ENCODE measurements around the gene CASZ1. TPM values are rescaled to one million over a fixed set of nuclear protein-coding genes. Genes with fewer than 3 reads are reported as not detected.

CASZ1 gene
- polyA plus RNA-seq, 2 of the 4 experiments (the other 2 are of a cell fraction), result 0.52 to 1.2 TPM

DNA sequence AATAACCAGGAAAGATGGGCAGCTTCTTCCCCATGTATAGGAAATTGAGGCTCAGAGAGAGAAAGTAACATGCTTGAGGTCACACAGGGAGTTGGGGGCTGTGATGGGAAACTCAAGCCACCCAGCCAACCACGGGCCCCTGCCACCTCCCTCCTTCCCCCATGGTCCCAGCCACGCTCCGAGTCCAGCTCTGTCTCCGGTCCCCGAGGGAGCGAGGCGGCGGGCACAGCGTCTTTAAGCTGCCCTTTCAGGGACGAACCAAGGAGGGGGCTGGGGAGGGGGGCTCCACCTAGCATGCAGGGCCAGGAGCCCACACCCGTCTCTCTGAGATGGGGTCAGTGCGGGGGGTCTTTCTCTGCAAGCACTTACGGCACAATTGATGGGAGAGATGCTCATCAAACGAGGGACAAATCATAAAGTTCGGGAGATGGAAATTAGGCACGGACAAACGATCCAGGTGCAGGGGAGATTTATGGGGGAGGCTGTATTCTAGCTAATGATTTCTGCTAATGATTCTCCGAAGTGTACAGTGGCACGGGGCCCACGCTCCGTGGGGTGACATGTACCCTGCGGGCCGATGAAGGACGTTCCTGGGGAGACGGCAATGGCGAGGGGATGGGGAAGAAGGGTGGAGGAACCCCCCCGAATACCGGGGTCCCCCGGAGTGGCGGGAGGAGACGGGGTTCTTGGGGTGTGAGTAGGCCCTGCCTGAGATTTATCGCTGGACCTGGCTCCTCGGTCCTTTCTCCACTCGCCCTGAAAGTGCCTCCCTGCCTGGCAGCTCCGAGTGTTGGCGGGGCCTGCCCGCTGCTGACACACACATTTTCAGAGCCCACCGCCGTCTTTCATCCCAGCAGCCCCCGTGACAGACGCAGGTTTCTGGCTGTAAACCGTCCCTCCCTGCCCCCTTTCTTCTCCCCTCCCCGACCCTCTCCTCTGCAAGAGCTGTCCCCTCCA lies 31.2 kb upstream of the CASZ1 start:
- 64% methylated on average over 32 of the region's 43 CpGs for WGBS (ENCODE audit: missing lambda C conversion rate)
- ChIA-PET CTCF (no interaction called here), POLR2A (no interaction called here)
- Histone ChIP-seq H3K4me1 (peaks cover 14% of the 10 kb centered on the region), H3K4me2 (no peak overlapping the region), H3K4me3 (no peak overlapping the region), H3K27ac (no peak overlapping the region), H3K9me3 (no peaks in the 10 kb centered on the region)
- ATAC-seq (no peak), DNase-seq (ENCODE audit: low read depth in 1 of 2, low spot score in 1 of 2) (no peak), FAIRE-seq (no peak)
- TF ChIP-seq, protein P1, sequence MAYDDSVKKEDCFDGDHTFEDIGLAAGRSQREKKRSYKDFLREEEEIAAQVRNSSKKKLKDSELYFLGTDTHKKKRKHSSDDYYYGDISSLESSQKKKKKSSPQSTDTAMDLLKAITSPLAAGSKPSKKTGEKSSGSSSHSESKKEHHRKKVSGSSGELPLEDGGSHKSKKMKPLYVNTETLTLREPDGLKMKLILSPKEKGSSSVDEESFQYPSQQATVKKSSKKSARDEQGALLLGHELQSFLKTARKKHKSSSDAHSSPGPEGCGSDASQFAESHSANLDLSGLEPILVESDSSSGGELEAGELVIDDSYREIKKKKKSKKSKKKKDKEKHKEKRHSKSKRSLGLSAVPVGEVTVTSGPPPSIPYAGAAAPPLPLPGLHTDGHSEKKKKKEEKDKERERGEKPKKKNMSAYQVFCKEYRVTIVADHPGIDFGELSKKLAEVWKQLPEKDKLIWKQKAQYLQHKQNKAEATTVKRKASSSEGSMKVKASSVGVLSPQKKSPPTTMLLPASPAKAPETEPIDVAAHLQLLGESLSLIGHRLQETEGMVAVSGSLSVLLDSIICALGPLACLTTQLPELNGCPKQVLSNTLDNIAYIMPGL (CRISPR knock-in tag; IDR thresholded peaks at IDR 0.05; ENCODE audit: borderline replicate concordance), result no peak
- TF ChIP-seq POLR2A (IDR thresholded peaks at IDR 0.05; ENCODE audit: low read length) (no peak), PHF8 (IDR thresholded peaks at IDR 0.05; ENCODE audit: borderline replicate concordance, low read depth) (no peak), ZSCAN20 (CRISPR knock-in tag; IDR thresholded peaks at IDR 0.05) (no peak), RFX5 (IDR thresholded peaks at IDR 0.05) (no peak), JUN (IDR thresholded peaks at IDR 0.05) (no peak)
- TF ChIP-seq, protein P2, sequence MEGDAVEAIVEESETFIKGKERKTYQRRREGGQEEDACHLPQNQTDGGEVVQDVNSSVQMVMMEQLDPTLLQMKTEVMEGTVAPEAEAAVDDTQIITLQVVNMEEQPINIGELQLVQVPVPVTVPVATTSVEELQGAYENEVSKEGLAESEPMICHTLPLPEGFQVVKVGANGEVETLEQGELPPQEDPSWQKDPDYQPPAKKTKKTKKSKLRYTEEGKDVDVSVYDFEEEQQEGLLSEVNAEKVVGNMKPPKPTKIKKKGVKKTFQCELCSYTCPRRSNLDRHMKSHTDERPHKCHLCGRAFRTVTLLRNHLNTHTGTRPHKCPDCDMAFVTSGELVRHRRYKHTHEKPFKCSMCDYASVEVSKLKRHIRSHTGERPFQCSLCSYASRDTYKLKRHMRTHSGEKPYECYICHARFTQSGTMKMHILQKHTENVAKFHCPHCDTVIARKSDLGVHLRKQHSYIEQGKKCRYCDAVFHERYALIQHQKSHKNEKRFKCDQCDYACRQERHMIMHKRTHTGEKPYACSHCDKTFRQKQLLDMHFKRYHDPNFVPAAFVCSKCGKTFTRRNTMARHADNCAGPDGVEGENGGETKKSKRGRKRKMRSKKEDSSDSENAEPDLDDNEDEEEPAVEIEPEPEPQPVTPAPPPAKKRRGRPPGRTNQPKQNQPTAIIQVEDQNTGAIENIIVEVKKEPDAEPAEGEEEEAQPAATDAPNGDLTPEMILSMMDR (IDR thresholded peaks at IDR 0.05), result no peak

DNA sequence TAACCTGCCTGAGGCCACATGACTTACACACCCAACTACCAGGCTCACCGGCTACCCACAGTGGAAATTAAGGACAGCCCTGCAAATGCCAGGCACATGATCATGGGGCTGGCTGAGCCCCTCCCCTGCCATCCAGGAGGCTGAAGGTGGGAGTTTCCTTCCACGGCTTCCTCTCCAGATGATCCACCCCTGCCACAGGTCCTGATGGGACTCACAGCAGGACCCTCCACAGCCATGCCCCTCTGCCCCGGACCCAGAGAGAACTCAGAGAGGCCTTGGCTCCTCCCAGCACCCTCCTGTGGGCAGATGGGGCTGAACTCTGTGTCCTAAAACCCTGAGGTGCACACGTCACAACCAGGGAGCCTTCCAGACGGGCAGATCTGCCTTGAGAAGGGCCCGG lies 29.1 kb upstream of the CASZ1 start:
- DNase-seq (ENCODE audit: low read depth in 1 of 2, low spot score in 1 of 2), result no peak
- no peak overlapping the region for H3K4me2 ChIP-seq
- no peak overlapping the region for H3K4me3 ChIP-seq
- FAIRE-seq, result no peak
- ChIA-PET POLR2A (no interaction called here), CTCF (no interaction called here)
- 74% methylated on average over 5 of the region's 6 CpGs for WGBS (ENCODE audit: missing lambda C conversion rate)
- ATAC-seq, result no peak
- no peaks in the 10 kb centered on the region for H3K9me3 ChIP-seq
- H3K27ac ChIP-seq, result no peak overlapping the region
- peaks cover 6% of the 10 kb centered on the region; the same call in 2 of the 3 replicates for H3K4me1 ChIP-seq
- no peak for TF ChIP-seq JUNB (IDR thresholded peaks at IDR 0.05)
- no peak for TF ChIP-seq FOXS1 (CRISPR knock-in tag; IDR thresholded peaks at IDR 0.05)
- TF ChIP-seq, protein P3, sequence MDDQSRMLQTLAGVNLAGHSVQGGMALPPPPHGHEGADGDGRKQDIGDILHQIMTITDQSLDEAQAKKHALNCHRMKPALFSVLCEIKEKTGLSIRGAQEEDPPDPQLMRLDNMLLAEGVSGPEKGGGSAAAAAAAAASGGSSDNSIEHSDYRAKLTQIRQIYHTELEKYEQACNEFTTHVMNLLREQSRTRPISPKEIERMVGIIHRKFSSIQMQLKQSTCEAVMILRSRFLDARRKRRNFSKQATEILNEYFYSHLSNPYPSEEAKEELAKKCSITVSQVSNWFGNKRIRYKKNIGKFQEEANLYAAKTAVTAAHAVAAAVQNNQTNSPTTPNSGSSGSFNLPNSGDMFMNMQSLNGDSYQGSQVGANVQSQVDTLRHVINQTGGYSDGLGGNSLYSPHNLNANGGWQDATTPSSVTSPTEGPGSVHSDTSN (IDR thresholded peaks at IDR 0.05), result no peak
- TF ChIP-seq, protein P4, sequence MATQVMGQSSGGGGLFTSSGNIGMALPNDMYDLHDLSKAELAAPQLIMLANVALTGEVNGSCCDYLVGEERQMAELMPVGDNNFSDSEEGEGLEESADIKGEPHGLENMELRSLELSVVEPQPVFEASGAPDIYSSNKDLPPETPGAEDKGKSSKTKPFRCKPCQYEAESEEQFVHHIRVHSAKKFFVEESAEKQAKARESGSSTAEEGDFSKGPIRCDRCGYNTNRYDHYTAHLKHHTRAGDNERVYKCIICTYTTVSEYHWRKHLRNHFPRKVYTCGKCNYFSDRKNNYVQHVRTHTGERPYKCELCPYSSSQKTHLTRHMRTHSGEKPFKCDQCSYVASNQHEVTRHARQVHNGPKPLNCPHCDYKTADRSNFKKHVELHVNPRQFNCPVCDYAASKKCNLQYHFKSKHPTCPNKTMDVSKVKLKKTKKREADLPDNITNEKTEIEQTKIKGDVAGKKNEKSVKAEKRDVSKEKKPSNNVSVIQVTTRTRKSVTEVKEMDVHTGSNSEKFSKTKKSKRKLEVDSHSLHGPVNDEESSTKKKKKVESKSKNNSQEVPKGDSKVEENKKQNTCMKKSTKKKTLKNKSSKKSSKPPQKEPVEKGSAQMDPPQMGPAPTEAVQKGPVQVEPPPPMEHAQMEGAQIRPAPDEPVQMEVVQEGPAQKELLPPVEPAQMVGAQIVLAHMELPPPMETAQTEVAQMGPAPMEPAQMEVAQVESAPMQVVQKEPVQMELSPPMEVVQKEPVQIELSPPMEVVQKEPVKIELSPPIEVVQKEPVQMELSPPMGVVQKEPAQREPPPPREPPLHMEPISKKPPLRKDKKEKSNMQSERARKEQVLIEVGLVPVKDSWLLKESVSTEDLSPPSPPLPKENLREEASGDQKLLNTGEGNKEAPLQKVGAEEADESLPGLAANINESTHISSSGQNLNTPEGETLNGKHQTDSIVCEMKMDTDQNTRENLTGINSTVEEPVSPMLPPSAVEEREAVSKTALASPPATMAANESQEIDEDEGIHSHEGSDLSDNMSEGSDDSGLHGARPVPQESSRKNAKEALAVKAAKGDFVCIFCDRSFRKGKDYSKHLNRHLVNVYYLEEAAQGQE (IDR thresholded peaks at IDR 0.05), result no peak
- no peak for TF ChIP-seq EP300 (IDR thresholded peaks at IDR 0.05)
- TF ChIP-seq, protein P2 (IDR thresholded peaks at IDR 0.05), result no peak
- TF ChIP-seq NFE2L2 (conservative IDR thresholded peaks at IDR 0.05; ENCODE audit: low read length), result no peak
- no peak for TF ChIP-seq CHD2 (IDR thresholded peaks at IDR 0.05; ENCODE audit: low read length, partially characterized antibody)
- no peak for TF ChIP-seq MAFK (IDR thresholded peaks at IDR 0.05; ENCODE audit: partially characterized antibody)
- TF ChIP-seq EHF (CRISPR knock-in tag; IDR thresholded peaks at IDR 0.05), result no peak
